Nephron (organoid): ENCODE results near the gene THRB.

Experiments
- H3K27ac Mint-ChIP-seq, 3 experiments: 2 replicates each; pipeline ENCODE4 v1.8.0; 2020; ENCODE audit warnings: mixed read lengths in 3 of 3, mild to moderate bottlenecking in 2 of 3, moderate library complexity in 1 of 3
- H3K27me3 Mint-ChIP-seq: 2 replicates; pipeline ENCODE4 v1.8.0; 2021; ENCODE audit warnings: low read depth, mild to moderate bottlenecking, moderate library complexity, mixed read lengths
- H3K36me3 Mint-ChIP-seq: 2 replicates; pipeline ENCODE4 v1.8.0; 2020; ENCODE audit warnings: low read depth, mixed read lengths
- H3K4me1 Mint-ChIP-seq: 2 replicates; pipeline ENCODE4 v1.8.0; 2020; ENCODE audit warnings: mixed read lengths
- H3K4me3 Mint-ChIP-seq, 3 experiments: 2 replicates each; pipeline ENCODE4 v1.8.0; 2020; ENCODE audit warnings: mild to moderate bottlenecking in 3 of 3, mixed read lengths in 3 of 3, moderate library complexity in 2 of 3
- H3K9me3 Mint-ChIP-seq: 2 replicates; pipeline ENCODE4 v1.8.0; 2020; ENCODE audit warnings: mixed read lengths
- TF ChIP-seq, protein P1 (sequence below), 3 experiments: fragments of 200-600 bp; sonication (generic); IDR thresholded peaks; one replicate each; pipeline ENCODE4 v1.5.0; 2021; ENCODE audit warnings: antibody characterized with exemption in 3 of 3; ENCODE audit not compliant: unreplicated experiment in 3 of 3

Gene THRB

DNA sequence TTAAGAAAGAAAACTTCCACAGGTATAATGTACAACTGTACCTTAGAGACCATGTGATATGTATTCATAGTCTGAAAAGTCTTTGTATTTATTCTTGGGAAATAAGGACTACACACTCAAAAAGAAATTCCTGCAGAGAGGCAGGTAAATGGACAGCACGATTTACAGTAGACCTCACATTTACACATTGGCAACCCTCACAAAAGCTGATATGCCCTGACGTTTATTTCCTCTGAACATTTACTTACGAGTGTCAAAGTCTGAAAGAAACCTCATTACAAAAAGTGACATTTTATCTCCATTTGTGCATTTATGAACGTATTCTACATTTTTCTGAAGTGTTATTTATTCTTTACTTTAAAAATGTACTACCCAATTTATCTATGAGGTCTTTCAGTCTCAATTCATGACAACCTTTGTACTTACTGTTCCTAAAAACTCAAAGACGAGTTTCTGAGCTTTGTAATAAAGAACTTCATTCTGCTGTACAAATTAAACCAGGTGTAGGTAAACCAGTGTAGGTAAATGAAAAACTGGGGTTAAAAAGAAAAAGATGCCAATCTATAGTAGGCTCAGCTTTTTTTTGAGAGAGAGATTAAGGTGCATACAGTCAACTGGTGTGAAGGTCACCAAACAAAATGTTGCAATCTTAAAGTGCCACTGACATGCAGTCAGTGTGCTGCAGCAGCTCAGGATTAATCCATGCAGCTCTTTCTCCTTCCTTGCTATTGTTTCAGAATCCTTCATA is 44.3 kb downstream of the THRB start:
- TF ChIP-seq, protein P1, sequence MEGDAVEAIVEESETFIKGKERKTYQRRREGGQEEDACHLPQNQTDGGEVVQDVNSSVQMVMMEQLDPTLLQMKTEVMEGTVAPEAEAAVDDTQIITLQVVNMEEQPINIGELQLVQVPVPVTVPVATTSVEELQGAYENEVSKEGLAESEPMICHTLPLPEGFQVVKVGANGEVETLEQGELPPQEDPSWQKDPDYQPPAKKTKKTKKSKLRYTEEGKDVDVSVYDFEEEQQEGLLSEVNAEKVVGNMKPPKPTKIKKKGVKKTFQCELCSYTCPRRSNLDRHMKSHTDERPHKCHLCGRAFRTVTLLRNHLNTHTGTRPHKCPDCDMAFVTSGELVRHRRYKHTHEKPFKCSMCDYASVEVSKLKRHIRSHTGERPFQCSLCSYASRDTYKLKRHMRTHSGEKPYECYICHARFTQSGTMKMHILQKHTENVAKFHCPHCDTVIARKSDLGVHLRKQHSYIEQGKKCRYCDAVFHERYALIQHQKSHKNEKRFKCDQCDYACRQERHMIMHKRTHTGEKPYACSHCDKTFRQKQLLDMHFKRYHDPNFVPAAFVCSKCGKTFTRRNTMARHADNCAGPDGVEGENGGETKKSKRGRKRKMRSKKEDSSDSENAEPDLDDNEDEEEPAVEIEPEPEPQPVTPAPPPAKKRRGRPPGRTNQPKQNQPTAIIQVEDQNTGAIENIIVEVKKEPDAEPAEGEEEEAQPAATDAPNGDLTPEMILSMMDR (IDR thresholded peaks at IDR 0.05; ENCODE audit: unreplicated experiment in 3 of 3), result no peak
- no peaks in the 10 kb centered on the region for H3K27me3 Mint-ChIP-seq
- H3K36me3 Mint-ChIP-seq, result no peaks in the 10 kb centered on the region

DNA sequence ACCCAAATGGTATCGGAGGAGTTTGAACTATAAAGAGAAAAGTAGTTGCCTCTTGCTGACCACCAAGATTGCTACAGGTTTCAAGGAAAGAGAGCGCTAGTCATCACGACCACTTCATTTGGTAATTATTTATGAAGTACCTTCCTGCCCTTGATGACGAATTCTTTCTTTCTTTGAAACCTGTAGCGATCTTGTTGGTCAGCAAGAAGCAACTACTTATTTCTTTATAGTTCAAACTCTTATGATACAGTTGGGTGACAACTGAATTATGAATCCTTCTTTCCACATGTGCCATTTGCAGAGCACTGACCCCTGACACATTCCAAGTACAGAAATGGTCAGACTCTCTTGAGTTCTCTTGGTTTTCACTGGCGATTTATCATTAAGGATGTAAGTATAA is 46.8 kb downstream of the THRB start:
- TF ChIP-seq, protein P1 (IDR thresholded peaks at IDR 0.05; ENCODE audit: unreplicated experiment in 3 of 3), result no peak
- no peaks in the 10 kb centered on the region for H3K36me3 Mint-ChIP-seq
- H3K4me3 Mint-ChIP-seq, result no peak overlapping the region
- no peaks in the 10 kb centered on the region for H3K9me3 Mint-ChIP-seq
- H3K27ac Mint-ChIP-seq, result peak overlapping the region in 2 of 3 experiments; percentile 30 to 51
- no peaks in the 10 kb centered on the region for H3K27me3 Mint-ChIP-seq
- H3K4me1 Mint-ChIP-seq, result no peaks in the 10 kb centered on the region

More for the DNA sequence above, 44.3 kb downstream of the THRB start:
- Mint-ChIP-seq H3K4me3 (no peak overlapping the region), H3K4me1 (no peaks in the 10 kb centered on the region), H3K9me3 (no peaks in the 10 kb centered on the region), H3K27ac (peak overlapping the region in 1 of 3 experiments; percentile 85)

DNA sequence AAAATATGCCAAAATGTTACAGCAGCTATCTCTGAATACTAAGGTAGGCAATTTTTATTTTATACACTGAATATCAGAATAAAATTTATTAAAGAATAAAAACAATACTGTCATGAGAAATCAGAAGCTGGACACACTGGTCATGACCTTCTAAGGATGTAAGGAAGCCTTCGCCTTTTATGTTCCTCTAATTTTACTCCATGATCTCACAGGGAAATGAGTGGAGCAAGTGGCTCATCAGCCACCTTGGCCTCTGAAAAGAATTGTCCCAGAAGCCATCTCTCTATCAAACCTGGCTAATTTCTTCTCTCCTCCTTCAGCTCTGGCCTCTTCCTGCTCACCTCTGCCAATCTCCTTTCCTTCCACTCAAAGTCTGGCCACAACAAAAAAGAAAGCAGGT is 48.6 kb downstream of the THRB start:
- Mint-ChIP-seq H3K4me3 (no peak overlapping the region), H3K4me1 (no peaks in the 10 kb centered on the region), H3K36me3 (no peaks in the 10 kb centered on the region), H3K27me3 (no peaks in the 10 kb centered on the region), H3K9me3 (no peaks in the 10 kb centered on the region), H3K27ac (no peak overlapping the region)
- TF ChIP-seq, protein P1 (IDR thresholded peaks at IDR 0.05; ENCODE audit: unreplicated experiment in 3 of 3), result no peak

DNA sequence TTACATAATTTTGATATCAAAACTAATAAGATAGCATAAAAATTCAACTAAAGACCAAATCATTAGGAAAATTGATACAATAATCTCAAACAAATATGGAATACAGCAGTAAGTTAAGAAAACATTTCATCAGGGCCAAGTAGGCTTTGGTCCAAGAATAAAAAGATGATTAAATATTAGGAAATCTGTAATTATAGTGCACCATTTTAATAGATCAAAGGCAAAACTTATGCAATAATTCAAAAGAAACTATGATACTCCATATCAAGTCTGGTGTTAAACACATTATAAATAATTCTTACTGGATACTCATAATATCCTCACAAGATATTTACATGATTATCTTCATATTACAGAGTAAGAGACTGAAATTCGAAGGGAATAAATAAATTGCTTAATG is 51.2 kb downstream of the THRB start:
- no peak overlapping the region for H3K27ac Mint-ChIP-seq
- TF ChIP-seq, protein P1 (IDR thresholded peaks at IDR 0.05; ENCODE audit: unreplicated experiment in 3 of 3), result no peak
- H3K27me3 Mint-ChIP-seq, result no peaks in the 10 kb centered on the region
- H3K4me3 Mint-ChIP-seq, result no peak overlapping the region
- no peaks in the 10 kb centered on the region for H3K9me3 Mint-ChIP-seq
- no peaks in the 10 kb centered on the region for H3K4me1 Mint-ChIP-seq
- no peaks in the 10 kb centered on the region for H3K36me3 Mint-ChIP-seq

DNA sequence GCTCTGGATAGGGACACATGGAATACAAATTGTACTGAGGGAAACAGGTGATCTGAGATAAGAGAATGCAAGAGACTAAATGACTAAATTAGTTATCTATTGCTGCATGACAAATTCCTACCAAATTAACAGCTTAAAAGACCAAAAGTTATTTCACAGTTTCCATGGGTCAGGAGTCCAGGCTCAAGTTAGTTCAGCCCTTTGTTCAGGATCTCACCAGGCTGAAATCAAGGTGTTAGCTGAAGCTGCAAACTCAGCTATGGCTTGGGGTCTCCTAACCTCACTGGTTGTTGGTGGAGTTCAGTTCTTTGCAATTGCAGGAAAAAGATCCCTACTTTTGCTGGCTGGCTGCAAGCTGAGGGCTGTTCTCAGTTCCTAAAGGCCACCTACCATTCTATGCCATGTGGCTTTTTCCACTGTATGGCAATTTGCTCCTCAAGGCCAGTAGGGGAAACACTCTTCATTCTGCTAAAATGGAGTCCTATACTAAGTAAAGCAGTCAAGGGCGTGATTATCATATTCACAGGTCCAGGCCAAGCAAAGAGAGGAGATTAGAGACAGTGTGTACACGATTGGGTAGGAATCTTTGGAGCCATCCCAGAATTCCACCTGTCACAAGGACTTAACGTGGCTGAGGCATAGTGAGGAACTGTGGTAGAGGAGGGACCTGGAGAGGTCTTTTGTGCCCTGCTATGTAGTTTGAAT is 53.7 kb downstream of the THRB start:
- Mint-ChIP-seq H3K4me1 (no peaks in the 10 kb centered on the region), H3K9me3 (no peaks in the 10 kb centered on the region), H3K27me3 (no peaks in the 10 kb centered on the region), H3K4me3 (no peak overlapping the region), H3K36me3 (no peaks in the 10 kb centered on the region), H3K27ac (peak overlapping the region in 2 of 3 experiments; percentile 28 to 52)
- TF ChIP-seq, protein P1 (IDR thresholded peaks at IDR 0.05; ENCODE audit: unreplicated experiment in 3 of 3), result no peak
